HK-2 (cell line): Measurements from ENCODE around the gene CDHR5.

ENCODE experiments used
- DNase-seq: peaks from one replicate; pipeline ENCODE4 v3.0.0-alpha.2; 2018; ENCODE audit not compliant: unreplicated experiment

Gene CDHR5

DNA sequence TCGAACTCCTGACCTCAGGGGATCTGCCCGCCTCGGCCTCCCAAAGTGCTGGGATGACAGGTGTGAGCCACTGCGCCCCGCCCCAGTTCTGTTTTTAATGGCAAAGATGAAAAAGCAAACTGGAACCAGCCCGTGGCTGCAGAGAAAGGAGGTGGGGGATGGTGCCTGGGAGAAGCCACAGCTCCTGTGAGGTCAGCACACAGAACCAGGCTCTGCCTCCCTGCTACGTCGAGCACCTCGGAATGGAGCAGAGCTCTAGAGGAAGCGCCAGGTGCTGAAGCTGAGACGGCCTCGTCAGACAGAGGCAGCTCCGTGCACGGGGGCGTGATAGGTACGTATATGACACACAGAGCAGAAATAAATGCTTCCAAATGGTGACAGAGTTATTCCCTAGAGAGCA lies 20.8 kb upstream of the CDHR5 start:
- DNase-seq, result no peak

DNA sequence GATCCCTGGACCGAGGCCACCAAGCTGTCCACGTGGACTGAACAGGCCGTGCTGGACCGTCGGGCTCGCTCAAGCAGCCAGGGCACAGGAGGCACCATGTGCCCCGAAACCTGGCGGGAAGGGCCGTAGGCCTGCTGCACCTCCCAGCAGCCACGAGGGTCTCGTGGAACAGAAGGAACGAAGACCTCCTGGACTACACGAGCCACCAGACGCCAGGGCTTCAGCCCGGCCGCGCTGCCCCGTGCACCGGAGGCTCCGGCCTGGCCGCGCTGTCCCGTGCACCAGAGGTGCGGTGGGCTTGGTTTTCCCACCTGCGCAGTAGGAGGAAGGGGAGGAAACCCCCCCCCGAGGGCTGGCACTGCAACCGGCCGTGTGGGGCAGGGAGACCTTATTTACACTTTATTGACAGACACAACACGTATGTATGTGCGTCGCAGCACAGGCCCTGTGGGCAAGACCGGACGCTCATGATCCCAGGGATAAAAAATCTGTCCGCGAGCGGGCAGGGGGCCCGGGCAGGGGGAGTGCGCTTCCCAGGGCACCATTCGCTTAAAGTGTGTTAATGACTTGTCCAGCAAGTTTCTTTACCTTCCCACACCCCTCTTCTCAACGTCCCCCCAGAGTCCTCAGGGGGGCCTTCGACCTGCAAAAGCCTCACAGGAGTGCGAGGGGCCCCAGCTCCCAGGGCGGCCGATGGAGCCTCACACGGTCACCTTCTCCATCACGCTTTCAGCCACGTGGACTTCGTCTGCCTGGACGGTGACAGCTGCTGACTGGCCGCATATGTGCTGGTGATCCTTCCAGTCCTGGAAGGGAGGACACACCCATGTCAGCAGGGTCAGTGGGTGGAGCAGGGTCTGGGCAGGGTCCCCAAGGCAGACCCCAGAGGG lies 19.3 kb upstream of the CDHR5 start:
- no peak for DNase-seq

DNA sequence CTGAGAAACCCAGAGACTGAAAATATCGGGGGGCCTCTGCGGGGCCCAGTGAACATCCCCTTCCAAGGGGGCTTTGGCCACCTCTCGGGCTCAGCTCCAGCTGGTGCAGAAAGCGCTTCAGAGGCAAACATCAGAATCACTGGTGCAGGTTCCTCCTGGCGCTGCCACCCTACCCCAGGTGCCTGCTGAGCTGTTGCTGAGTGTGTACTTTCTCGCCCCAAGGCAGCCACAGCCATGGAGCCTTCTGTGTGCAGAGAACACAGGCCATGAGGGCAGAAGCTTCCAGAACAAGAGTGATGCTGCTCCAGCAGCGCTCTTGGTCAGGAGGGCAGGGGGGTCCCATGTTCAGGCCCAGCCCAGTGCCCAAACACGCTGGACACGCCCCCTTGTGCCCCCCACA lies 18.6 kb upstream of the CDHR5 start:
- no peak for DNase-seq

DNA sequence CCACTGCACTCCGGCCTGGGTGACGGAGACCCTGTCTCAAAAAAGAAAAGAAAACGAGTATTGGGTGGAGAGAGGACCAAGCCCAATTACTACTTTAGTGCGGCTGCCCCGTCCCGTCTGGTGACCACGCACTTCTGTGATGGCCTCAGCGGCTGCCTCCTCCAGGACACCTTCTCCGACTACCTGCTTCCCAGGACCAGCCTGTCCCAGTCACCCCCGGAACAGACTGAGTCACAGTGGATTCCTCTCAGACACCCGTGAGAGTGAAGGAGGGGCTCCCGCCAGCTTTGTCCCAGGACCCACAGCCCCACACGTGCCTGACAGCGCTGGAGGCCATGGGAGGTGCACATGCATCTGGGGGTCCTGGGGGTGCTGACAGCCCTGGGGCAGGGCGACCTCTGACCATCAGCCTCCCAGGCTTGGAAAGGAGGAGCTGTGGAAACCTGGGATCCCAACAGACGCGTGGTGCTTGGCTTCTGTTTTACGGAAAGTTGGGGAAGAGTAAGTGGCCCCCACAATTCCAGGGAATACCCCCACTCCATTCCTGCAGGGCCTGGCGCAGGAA lies 17.1 kb upstream of the CDHR5 start:
- no peak for DNase-seq

DNA sequence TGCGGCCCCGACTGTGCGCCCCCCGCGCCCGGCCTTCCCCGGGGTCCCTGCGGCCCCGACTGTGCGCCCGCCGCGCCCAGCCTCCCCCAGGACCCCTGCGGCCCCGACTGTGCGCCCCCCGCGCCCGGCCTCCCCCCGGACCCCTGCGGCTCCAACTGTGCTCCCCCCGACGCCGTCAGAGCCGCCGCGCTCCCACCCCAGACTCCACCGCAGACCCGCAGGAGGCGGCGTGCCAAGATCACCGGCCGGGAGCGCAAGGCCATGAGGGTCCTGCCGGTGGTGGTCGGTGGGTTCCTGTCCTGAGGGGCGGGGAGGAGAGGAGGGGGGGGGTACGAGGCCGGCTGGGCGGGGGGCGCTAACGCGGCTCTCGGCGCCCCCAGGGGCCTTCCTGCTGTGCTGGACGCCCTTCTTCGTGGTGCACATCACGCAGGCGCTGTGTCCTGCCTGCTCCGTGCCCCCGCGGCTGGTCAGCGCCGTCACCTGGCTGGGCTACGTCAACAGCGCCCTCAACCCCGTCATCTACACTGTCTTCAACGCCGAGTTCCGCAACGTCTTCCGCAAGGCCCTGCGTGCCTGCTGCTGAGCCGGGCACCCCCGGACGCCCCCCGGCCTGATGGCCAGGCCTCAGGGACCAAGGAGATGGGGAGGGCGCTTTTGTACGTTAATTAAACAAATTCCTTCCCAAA lies 15.4 kb upstream of the CDHR5 start:
- DNase-seq, result no peak

DNA sequence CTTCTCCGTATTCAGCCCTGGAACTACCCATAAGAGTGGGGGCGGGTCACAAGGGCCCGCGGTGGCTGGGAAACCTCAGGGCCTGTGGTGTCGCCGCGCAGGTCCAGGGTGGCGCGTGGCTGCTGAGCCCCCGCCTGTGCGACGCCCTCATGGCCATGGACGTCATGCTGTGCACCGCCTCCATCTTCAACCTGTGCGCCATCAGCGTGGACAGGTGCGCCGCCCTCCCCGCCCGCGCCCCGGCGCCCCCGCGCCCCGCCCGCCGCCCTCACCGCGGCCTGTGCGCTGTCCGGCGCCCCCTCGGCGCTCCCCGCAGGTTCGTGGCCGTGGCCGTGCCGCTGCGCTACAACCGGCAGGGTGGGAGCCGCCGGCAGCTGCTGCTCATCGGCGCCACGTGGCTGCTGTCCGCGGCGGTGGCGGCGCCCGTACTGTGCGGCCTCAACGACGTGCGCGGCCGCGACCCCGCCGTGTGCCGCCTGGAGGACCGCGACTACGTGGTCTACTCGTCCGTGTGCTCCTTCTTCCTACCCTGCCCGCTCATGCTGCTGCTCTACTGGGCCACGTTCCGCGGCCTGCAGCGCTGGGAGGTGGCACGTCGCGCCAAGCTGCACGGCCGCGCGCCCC lies 14.7 kb upstream of the CDHR5 start:
- DNase-seq, result no peak

DNA sequence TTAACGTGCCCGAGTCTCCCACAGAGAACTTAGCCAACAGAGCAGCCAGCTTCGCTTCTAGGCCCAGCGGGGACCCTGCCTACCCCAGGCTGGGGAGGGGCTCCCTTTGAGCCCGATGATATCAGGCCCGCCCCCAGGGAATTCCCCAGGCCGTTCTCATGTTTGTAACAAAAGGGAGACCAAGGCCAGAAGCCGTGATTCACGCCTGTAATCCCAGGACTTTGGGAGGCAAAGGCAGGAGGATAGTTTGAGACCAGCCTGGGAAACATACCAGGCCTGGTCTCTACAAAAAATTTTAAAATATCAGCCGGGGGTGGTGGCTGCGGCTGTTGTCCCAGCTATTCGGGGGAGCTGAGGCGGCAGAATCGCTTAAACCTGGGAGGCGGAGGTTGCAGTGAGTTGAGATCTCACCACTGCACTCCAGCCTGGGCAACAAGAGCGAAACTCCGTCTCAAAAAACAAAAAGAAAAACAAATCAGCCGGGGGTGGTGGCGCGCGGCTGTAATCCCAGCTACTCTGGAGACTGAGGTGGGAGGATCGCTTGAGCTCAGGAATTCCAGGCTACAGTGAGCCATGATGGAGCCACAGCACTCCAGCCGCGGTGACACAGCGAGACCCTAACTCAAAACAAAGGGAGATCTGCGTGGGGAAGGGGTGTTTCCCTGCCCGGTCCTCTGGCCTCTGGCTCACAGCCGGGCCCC lies 14.0 kb upstream of the CDHR5 start:
- no peak for DNase-seq

DNA sequence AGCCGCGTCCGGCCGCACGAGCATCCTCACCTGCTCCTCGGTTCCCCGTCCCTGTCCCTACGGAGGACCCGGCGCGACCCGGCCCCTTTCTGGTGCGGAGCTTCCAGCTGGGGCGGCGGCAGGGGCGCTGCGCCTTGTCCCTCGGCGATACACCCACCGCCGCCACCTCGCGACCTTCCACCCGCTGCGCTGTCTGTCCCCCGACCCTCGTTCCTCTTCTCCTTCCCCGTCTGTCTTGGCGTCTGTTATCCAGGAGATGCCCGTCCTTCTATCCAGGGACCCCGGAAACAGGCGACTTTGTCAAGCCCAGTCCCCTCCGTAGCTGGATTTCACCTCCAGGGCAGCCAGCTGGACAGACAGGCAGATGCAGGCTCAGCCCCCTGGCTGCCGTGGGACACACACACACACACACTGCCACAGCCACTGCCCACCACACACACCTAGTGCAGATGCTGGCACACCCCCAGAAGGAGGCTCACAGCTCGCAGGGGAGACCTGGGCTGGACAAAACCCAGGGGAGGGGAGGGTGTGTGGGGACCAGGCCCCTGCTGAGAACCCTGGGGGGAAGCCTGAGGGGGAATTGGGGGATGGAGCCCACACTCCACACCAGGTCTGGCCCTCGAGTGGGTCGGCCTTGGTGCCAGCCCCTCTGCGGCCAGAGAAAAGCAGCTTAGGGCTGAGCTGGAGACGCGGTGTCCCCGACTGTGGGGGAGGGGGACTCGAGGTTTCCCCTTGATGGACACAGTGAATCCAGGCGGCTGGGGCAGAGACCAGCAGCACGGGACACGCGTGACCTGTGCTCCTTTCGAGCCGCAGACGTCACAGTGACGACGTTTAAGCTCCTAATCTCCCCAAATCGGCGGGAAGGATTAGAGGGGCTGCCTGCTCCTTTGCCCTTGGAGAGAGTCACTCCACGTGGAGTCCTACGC lies 13.1 kb upstream of the CDHR5 start:
- no peak for DNase-seq

DNA sequence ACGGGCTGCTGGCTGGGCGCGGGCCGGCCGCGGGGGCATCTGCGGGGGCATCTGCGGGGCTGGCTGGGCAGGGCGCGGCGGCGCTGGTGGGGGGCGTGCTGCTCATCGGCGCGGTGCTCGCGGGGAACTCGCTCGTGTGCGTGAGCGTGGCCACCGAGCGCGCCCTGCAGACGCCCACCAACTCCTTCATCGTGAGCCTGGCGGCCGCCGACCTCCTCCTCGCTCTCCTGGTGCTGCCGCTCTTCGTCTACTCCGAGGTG lies 12.5 kb upstream of the CDHR5 start:
- DNase-seq, result no peak

DNA sequence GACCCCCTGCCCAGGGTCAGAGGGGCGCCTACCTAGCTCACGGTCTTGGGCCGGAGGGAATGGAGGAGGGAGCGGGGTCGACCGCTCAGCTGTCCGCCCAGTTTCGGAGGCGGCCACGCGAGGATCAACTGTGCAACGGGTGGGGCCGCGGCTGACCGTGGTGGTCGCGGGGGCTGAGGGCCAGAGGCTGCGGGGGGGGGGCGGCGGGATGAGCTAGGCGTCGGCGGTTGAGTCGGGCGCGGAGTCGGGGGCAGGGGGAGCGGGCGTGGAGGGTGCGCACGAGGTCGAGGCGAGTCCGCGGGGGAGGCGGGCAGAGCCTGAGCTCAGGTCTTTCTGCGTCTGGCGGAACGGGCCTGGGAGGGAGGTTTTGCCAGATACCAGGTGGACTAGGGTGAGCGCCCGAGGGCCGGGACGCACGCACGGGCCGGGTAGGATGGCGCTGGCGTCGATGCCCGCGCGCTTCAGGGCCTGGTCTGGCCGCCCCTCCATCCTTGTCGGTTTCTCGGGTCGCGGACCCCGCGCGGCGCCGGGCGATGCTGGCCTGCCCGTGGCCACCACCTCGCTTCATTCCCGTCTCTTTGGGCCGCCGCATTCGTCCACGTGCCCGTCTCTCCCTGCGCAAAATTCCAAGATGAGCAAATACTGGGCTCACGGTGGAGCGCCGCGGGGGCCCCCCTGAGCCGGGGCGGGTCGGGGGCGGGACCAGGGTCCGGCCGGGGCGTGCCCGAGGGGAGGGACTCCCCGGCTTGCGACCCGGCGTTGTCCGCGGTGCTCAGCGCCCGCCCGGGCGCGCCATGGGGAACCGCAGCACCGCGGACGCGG lies 12.0 kb upstream of the CDHR5 start, which contains the start of gene DRD4:
Gene DRD4 (plus strand): TSS at position 759 of the 822 bp plus-strand sequence. CDS start 36 bp downstream, at position 795.
- no peak for DNase-seq

DNA sequence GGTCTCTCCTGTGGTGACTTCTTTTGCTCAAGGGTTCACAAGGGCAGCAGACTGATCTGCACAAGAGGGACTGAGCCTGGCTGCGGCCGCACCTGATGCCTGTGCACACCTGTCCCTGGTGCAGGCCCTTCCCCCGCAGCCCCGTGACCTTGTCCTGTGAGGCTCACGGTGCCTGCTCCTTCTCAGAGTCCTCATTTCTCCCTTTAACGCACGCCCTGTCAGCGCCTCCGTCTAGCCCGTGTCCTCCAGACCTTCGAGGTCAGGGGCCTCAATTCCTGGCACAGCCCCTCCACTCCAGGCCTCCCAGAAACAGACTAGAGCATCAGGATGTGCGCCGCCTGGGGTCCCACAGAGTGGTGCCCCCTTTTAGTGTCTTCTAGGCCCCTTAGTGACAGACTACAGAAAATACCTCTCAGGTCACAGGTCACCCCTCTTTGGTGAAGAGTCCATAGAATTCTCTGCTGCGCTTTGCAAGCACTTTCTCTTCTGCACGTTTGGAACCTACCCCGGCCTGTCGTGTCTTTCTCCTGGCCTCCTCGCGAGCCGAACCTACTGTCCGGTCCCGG lies 11.3 kb upstream of the CDHR5 start:
- DNase-seq, result no peak

DNA sequence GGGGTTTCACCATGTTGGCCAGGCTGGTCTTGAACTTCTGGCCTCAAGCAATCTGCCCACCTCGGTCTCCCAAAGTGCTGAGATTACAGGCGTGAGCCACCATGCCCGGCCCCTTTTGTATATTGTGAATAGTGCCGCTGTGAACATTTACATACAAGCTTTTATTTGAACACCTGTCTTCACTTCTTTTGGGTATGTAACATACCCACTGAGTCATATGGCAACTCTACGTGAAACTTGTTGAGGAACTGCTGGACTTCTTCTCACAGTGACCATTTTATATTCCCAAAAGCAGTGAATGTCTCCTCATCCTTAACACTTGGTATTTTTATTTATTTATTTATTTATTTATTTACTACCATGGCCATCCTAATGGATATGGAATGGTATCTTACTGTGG lies 6.1 kb upstream of the CDHR5 start:
- no peak for DNase-seq

DNA sequence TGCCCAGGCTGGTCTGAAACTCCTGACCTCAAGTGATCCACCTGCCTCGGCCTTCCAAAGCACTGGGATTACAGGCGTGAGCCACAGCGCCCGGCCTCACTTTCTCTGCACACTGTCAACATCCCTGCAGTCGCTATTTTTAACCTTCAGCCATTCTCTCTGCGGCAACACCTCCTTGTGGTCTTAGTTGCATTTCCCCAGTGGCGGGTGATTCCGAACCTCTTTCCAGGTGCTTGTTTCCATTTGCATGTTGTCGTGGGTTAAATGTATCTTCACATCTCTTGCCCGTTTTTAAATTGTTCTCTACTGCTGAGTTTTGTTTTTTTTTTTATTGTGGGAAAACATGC lies 4.5 kb upstream of the CDHR5 start:
- DNase-seq, result no peak

DNA sequence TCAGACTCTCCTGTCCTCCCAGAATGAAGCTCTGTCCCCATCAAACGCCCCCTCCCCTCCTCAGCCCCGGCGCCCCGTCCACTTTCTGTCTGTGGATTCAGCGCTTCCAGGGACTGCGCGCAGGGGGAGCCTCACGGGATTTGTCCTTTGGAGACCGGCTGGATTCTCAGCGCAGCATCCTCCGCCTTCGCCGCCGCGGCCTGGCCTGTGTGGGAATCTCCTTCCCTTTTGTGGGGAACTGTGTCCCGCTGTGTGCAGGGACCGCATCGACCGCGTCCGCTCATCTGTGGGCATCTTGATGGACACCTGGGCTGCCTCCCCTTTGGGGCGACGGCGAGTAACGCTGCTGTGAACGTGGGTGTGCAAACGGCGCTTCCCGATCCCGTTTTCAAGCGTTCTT lies 3.3 kb upstream of the CDHR5 start:
- no peak for DNase-seq

DNA sequence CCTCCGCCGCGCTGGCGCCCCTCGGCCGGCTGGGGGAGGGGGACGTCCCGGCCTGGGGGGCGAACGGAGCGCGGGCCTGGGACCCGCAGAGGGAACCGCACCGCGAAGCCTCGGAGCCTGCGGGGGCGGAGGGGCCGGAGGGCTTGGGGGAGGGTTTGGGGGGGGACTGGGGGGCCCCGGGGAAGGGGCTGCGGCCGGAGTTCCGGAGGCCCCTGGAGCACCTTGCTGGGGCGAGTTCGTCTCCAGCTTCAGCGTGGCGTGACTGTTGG lies 2.5 kb upstream of the CDHR5 start:
- no peak for DNase-seq

DNA sequence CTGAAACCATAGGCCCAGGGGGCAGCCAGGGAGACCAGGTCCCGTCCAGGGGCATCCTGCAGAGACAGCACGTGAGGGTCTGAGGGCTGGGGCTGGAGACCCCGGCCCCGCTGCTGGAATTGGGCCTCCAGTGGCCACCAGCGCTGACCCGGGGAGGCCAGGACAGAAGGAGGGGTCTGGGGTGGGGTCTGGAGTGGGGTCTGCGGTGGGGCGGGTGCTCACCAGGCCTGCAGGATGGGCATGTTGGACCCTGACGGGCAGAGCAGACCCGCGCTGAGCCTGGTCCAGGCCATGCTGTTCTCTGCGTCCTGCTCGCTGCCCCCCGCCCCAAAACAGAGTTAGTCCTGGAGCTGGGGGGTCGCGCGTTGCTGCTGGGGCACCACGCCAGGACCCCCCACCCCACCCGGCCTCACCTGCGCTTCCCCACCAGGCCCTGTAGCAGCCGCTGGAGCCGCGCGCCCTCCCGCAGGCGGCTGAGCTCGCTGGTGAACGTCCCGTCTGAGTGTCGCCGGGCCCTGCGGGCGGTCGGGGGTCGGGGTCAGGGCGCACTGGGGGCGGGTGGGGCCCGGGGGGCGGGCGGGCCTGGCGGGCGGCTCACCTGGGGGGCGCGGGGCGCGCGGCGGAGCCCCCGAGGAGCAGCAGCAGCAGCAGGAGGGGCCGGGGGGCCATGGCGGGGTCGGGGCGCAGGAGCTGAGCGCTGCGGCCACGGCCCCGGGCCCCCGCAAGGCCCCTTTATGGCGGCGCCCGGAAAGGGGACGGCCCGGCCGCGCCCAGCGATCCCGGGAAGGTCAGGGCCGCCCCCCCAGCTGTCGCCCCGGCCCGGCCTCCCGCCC lies 1.9 kb upstream of the CDHR5 start, which contains the start of gene SCT:
Gene SCT (minus strand): TSS at position 707 of the 833 bp plus-strand sequence. CDS start 38 bp downstream, at position 669.
- DNase-seq, result no peak

DNA sequence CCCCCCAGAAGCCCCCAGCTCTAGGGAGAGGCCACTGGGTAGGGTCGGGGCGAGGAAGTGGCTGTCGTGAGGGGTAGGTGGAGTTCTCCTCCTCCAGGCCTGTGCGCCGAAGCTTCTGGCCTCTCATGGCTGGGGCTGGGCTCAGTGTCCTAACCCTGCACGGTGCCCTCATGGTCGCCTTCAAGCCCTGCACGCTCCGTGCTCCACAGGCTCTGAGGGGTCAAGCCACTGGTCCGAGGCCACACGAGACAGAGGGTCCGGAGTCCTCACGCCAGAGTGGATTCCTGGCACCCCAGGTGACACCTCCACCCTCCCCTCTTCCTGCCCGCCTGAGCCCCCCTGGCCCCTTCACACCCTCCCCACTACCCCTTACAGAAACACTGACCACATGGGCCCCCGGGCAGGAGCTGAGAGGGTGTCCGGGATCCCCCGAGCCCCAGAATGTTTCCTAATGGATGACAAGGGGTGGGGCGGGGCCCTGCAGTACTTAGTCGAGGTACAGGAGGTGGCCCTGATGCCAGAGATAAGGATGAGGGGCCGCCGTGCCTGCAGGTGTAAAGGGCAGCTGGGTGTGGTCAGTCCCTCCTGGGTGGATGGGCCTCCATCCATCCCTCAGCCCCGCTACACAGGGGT lies 997 bp upstream of the CDHR5 start:
- DNase-seq, result no peak

DNA sequence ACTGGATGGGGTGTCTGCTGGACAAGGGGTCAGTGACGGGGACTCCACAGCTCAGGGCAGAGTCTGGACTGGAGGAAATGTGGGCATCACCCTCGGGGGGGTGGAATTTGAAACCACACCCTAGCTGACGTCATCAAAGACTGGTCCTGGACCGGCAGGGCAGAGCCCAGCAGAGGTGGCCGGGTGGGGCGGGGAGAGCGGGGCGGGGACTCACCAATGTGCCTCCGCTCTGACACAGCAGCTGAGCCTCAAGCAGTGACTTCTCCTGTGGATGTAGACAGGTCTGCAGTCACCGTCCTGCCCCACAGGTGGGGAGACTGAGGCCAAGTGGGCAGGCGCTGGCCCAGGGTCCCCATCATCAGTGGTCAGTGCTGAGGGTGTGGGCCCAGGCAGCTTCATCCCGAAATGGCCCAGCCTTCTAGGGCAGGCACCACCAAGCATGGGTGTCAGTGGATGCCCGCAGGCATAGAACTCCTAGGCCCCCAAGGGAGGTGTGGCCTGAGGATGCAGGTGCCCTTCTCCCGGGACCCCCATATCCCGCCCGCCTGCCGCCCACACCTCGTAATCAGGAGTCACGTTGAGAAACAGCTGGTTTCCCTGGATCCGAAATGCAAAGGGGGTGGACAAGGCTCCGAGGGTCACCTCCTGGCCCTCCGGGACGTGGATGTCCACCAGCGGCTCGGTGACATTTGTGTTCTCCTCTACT lies 603 bp downstream of the CDHR5 start:
- DNase-seq, result no peak
